Endothelial cell of umbilical vein (primary cell): ENCODE measurements around the gene ITPR2. TPM values are rescaled to one million over a fixed set of nuclear protein-coding genes. Genes with fewer than 3 reads are reported as not detected.

Source experiments
- BruUV-seq: library from RNA; stranded (reverse); fragments of 400-500 nt; replicated peaks from 2 replicates; lab custom pipeline; 2021; lab: Mats Ljungman, UMichigan
- CTCF ChIA-PET: fragments of 300-600, 350-600 bp; sonication (Branson Sonifier 250); formaldehyde crosslinking; loops from one replicate; lab custom pipeline; 2021; ENCODE audit warnings: antibody characterized with exemption, inconsistent platforms; lab: Charles Lee
- POLR2A ChIA-PET: fragments of 300-600, 350-600 bp; sonication (Branson Sonifier 250); formaldehyde crosslinking; loops from one replicate; lab custom pipeline; 2021; ENCODE audit warnings: antibody characterized with exemption, inconsistent platforms; lab: Charles Lee
- DNase-seq: peaks from one replicate; pipeline ENCODE4 v3.0.0-alpha.2; 2011; ENCODE audit warnings: low read depth, low spot score
- FAIRE-seq: peaks from 2 replicates; lab custom pipeline; 2011; peaks lifted over from hg19 to GRCh38; lab: Jason Lieb, UNC
- H2AFZ ChIP-seq: 2 replicates; pipeline ENCODE4 v1.6.0; 2012; ENCODE audit warnings: low read depth, low read length, control low read depth, inconsistent platforms
- H3K27ac ChIP-seq: 2 replicates; pipeline ENCODE4 v1.5.1; 2011; ENCODE audit warnings: low read depth, mild to moderate bottlenecking, control low read depth, low read length, moderate library complexity; ENCODE audit not compliant: insufficient read depth
- H3K27me3 ChIP-seq, 2 experiments: 2 replicates each; pipeline versions ENCODE4 v1.6.0 to v1.6.1; 2011; ENCODE audit warnings: low read length in 2 of 2, mixed read lengths in 1 of 2; ENCODE audit not compliant: control insufficient read depth in 2 of 2, insufficient read depth in 2 of 2
- H3K36me3 ChIP-seq, 2 experiments: 2 replicates in 1 of 2; 3 replicates in 1 of 2; pipeline ENCODE4 v1.5.1; 2011; ENCODE audit warnings: low read length in 2 of 2, mild to moderate bottlenecking in 1 of 2, moderate library complexity in 1 of 2; ENCODE audit not compliant: control insufficient read depth in 2 of 2, insufficient read depth in 2 of 2; ENCODE audit errors: extremely low read depth in 1 of 2
- H3K4me1 ChIP-seq: 3 replicates; pipeline ENCODE4 v1.5.1; 2011; ENCODE audit warnings: mild to moderate bottlenecking, low read length; ENCODE audit not compliant: control insufficient read depth, insufficient read depth; ENCODE audit errors: extremely low read depth
- H3K4me2 ChIP-seq: 2 replicates; pipeline ENCODE4 v1.6.1; 2011; ENCODE audit warnings: low read length, control low read depth, mixed read lengths; ENCODE audit not compliant: insufficient read depth
- H3K4me3 ChIP-seq, 3 experiments: fragments of 200-600 bp in 1 of 3; sonication (generic), shearing (Covaris generic) in 1 of 3; replicated peaks in 1 of 3; 2 replicates each; pipeline ENCODE4 v1.5.1; 2011 to 2016; ENCODE audit warnings: control low read depth in 3 of 3, low read length in 3 of 3, mild to moderate bottlenecking in 2 of 3, inconsistent platforms in 1 of 3, low read depth in 1 of 3, moderate library complexity in 1 of 3; ENCODE audit not compliant: insufficient read depth in 1 of 3
- H3K79me2 ChIP-seq: 2 replicates; pipeline ENCODE4 v1.6.0; 2012; ENCODE audit warnings: low read length, inconsistent platforms; ENCODE audit not compliant: control insufficient read depth, insufficient read depth
- H3K9ac ChIP-seq: replicated peaks from 2 replicates; pipeline ENCODE3; 2011; ENCODE audit warnings: low read length, control low read depth; ENCODE audit not compliant: insufficient read depth; ENCODE audit errors: extremely low read depth
- H3K9me1 ChIP-seq: replicated peaks from 3 replicates; pipeline ENCODE4 v1.6.0; 2011; ENCODE audit warnings: mild to moderate bottlenecking, low read length; ENCODE audit not compliant: control insufficient read depth, insufficient read depth; ENCODE audit errors: extremely low read depth
- H3K9me3 ChIP-seq: replicated peaks from 2 replicates; pipeline ENCODE4 v1.5.1; 2012; ENCODE audit warnings: low read length, inconsistent platforms; ENCODE audit not compliant: control insufficient read depth, insufficient read depth
- H4K20me1 ChIP-seq: replicated peaks from 2 replicates; pipeline ENCODE3; 2011; ENCODE audit warnings: mild to moderate bottlenecking, low read length; ENCODE audit not compliant: control insufficient read depth, insufficient read depth; ENCODE audit errors: extremely low read depth
- EZH2 ChIP-seq: IDR thresholded peaks from 2 replicates; pipeline ENCODE4 v1.6.1; 2012; ENCODE audit warnings: borderline replicate concordance, low read depth, mild to moderate bottlenecking, moderate library complexity, low read length, inconsistent platforms; ENCODE audit not compliant: severe bottlenecking
- GATA2 ChIP-seq: IDR thresholded peaks from 2 replicates; pipeline ENCODE4 v1.7.0; 2011; ENCODE audit warnings: low read depth, mild to moderate bottlenecking, moderate library complexity, mixed read lengths, low read length; ENCODE audit not compliant: insufficient read length, insufficient read depth
- JUN ChIP-seq: IDR thresholded peaks from 2 replicates; pipeline ENCODE4 v1.6.1; 2011; ENCODE audit warnings: borderline replicate concordance, low read depth; ENCODE audit not compliant: insufficient read length, insufficient read depth
- MYC ChIP-seq: IDR thresholded peaks from one replicate; pipeline ENCODE4 v1.6.1; 2011; ENCODE audit warnings: mild to moderate bottlenecking, low read depth, low read length
- POLR2AphosphoS5 ChIP-seq: IDR thresholded peaks from 2 replicates; pipeline ENCODE4 v1.6.1; 2012; ENCODE audit warnings: low read depth, mild to moderate bottlenecking, control low read depth, low read length, moderate library complexity; ENCODE audit not compliant: insufficient read depth
- dilution Hi-C: fragments of 300-500 bp; cut with MboI; formaldehyde crosslinking; loops from one replicate; pipeline ENCODE4 v1.15.0; 2019; ENCODE audit warnings: low sequenced_read_pairs; ENCODE audit not compliant: extremely low pct_ligation_motif_present
- intact Hi-C: fragments of 100-400 bp; cut with micrococcal nuclease; formaldehyde crosslinking; loops from one replicate; pipeline ENCODE4 v1.10.0; 2022
- polyA plus RNA-seq, 4 experiments: library from polyadenylated mRNA; depleted of rRNA in 3 of 4; stranded (reverse) in 3 of 4; unstranded in 1 of 4; fragments of >200 nt; gene quantifications; 2 replicates each; pipeline versions ENCODE4 v1.2.1 to v1.2.3, GENCODE V29; 2011 to 2012; ENCODE audit warnings: missing spikeins in 1 of 4
- total RNA-seq: library from RNA; stranded (reverse); gene quantifications from 2 replicates; pipeline ENCODE4 v1.2.3, GENCODE V29; 2021
- TF ChIP-seq, protein P1 (sequence below): IDR thresholded peaks from 2 replicates; pipeline ENCODE4 v1.6.1; 2011; ENCODE audit not compliant: insufficient read depth, insufficient read length
- TF ChIP-seq, protein P2 (sequence below), 2 donors: IDR thresholded peaks; 1 replicate in 1 of 2; 2 replicates in 1 of 2; pipeline ENCODE4 v1.5.1; 2011; ENCODE audit warnings: low read length in 2 of 2, mild to moderate bottlenecking in 2 of 2, moderate library complexity in 2 of 2, control low read depth in 1 of 2, inconsistent platforms in 1 of 2, low read depth in 1 of 2; ENCODE audit not compliant: insufficient read depth in 1 of 2; ENCODE audit errors: extremely low read depth in 1 of 2

Gene ITPR2
- total and polyA plus RNA-seq, 2 donors (not counting 3 experiments of a cell fraction or from before 2014, with no cell fraction given), result 16.2 to 86.8 TPM

DNA sequence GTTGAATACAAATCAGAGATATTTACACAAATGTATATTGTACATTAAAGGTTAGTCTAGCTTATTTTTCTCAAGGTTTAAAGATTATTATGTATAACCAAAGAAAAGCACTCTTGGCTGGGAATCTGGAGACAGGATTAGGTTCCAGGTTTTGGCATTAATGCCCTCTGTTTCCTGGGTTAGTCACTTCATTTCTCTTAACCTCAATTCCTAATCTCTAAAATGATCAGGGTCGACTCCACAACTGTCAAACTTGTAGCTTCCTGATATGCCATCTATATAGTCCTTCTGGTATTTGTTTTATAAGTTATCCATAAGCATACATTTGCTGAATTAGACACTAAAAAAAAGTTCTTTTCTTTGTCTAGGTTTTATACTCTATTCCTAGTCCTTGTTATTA lies 2.6 kb downstream of the ITPR2 start:
- no TSS peak for BruUV-seq
- FAIRE-seq (no peak), DNase-seq (no peak)
- intact Hi-C loops (loop anchor here (5.0 kb wide), 1 partner anchor 713 kb away; no protein-coding TSS in a partner anchor), dilution Hi-C loops (no loop called here)
- Histone ChIP-seq H3K79me2 (peaks cover 60% of the 10 kb centered on the region), H3K27me3 (no peaks in the 10 kb centered on the region), H3K4me2 (peak overlapping the region; percentile 73), H3K9me1 (no peaks in the 10 kb centered on the region), H2AFZ (no peak overlapping the region), H3K4me3 (peak overlapping the region in 2 of 3 experiments; percentile 53 to 55), H3K36me3 (no peaks in the 10 kb centered on the region), H3K9me3 (no peaks in the 10 kb centered on the region), H3K9ac (no peak overlapping the region), H4K20me1 (no peaks in the 10 kb centered on the region), H3K27ac (peak overlapping the region; percentile 41), H3K4me1 (peaks cover 23% of the 10 kb centered on the region)
- TF ChIP-seq GATA2 (peak; percentile 33), EZH2 (no peak)
- CTCF ChIA-PET, result interaction anchor here (0.7 to 5.7 kb wide), 12 partner anchors 9 to 186 kb away, joined by 3 to 47 read pairs (median 5); no protein-coding TSS in a partner anchor
- POLR2A ChIA-PET, result no interaction called here

DNA sequence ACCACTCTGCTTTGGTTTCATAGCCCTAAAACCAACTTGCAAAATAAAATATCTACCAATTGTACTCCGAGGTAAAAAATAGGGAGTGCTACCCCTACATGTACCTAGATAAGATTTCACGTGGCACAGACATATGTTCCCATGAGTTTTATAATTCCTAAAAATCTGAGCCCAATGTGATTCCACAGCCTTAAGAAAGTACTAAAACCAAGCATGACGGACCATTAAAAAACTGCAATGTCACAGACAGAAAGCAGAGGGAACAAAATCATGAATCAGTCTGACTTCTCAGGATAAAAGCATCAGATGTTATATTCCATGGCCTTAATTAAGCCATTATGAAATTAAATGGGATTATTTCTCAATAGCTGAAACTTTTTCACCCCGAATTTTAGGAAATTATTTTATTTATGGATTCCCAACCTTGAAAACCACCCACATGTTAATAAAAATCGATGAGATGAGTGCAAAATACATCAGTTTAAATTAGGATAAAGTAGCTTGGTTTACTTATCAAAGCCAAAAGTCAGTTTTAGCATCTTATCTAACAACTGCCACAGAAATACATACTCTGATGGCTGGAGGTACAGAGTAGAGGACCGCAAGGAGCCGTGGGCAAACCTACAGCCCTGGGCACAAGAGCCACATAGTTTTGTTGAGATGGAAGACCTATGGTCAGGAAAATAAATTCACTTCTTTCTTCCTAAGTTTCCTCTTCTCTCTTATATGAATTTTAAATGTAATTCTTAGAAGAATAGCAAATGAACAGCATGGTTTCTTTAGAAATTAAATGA lies 4.5 kb downstream of the ITPR2 start:
- DNase-seq (no peak), FAIRE-seq (no peak)
- H3K4me2 ChIP-seq, result peak overlapping the region; percentile 16
- H3K4me1 ChIP-seq, result peaks cover 17% of the 10 kb centered on the region
- BruUV-seq, result no TSS peak
- dilution Hi-C loops, result no loop called here
- intact Hi-C loops, result no loop called here
- H3K4me3 ChIP-seq, result no peak overlapping the region
- H4K20me1 ChIP-seq, result no peaks in the 10 kb centered on the region
- peaks cover 74% of the 10 kb centered on the region for H3K79me2 ChIP-seq
- H3K27me3 ChIP-seq, result no peaks in the 10 kb centered on the region
- no peak overlapping the region for H2AFZ ChIP-seq
- no peaks in the 10 kb centered on the region for H3K9me1 ChIP-seq
- no peak overlapping the region for H3K9ac ChIP-seq
- ChIA-PET POLR2A (interaction anchor here (0.6 kb wide), 1 partner anchor 907 kb away, joined by 3 read pairs; no protein-coding TSS in a partner anchor), CTCF (no interaction called here)
- H3K9me3 ChIP-seq, result no peaks in the 10 kb centered on the region
- no peaks in the 10 kb centered on the region for H3K36me3 ChIP-seq
- no peak overlapping the region for H3K27ac ChIP-seq
- TF ChIP-seq JUN (no peak), MYC (no peak), POLR2AphosphoS5 (no peak)
- TF ChIP-seq, protein P1, sequence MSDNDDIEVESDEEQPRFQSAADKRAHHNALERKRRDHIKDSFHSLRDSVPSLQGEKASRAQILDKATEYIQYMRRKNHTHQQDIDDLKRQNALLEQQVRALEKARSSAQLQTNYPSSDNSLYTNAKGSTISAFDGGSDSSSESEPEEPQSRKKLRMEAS, result no peak
- TF ChIP-seq, protein P2, sequence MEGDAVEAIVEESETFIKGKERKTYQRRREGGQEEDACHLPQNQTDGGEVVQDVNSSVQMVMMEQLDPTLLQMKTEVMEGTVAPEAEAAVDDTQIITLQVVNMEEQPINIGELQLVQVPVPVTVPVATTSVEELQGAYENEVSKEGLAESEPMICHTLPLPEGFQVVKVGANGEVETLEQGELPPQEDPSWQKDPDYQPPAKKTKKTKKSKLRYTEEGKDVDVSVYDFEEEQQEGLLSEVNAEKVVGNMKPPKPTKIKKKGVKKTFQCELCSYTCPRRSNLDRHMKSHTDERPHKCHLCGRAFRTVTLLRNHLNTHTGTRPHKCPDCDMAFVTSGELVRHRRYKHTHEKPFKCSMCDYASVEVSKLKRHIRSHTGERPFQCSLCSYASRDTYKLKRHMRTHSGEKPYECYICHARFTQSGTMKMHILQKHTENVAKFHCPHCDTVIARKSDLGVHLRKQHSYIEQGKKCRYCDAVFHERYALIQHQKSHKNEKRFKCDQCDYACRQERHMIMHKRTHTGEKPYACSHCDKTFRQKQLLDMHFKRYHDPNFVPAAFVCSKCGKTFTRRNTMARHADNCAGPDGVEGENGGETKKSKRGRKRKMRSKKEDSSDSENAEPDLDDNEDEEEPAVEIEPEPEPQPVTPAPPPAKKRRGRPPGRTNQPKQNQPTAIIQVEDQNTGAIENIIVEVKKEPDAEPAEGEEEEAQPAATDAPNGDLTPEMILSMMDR (IDR thresholded peaks at IDR 0.05; ENCODE audit: extremely low read depth in 1 of 2, insufficient read depth in 1 of 2, low read depth in 1 of 2, low read length in 2 of 2), result no peak
